Thyroid gland (tissue), 4 donors: ENCODE data around the gene GPR151. TPM values are rescaled to one million over a fixed set of nuclear protein-coding genes. Genes with fewer than 3 reads are reported as not detected.

Source experiments
- DNase-seq, 2 donors: peaks; one replicate each; pipeline ENCODE4 v3.0.0-alpha.2; 2019
- H3K27ac ChIP-seq, 3 donors: fragments of 200-600 bp; sonication (generic); 1 replicate in 2 of 3; 2 replicates in 1 of 3; pipeline ENCODE4 v1.5.1; 2016 to 2019; ENCODE audit warnings: mild to moderate bottlenecking in 1 of 3, moderate library complexity in 1 of 3
- H3K27me3 ChIP-seq: fragments of 200-600 bp; sonication (generic); one replicate; pipeline ENCODE4 v1.5.1; 2019
- H3K36me3 ChIP-seq, 2 donors: fragments of 200-600 bp; sonication (generic); one replicate each; pipeline ENCODE4 v1.5.1; 2016 to 2019
- H3K4me1 ChIP-seq, 2 donors: fragments of 200-600 bp; sonication (generic); one replicate each; pipeline ENCODE4 v1.5.1; 2017 to 2019
- H3K4me3 ChIP-seq, 3 donors: fragments of 200-600 bp; sonication (generic); replicated peaks in 1 of 3; 1 replicate in 2 of 3; 2 replicates in 1 of 3; pipeline ENCODE4 v1.5.1; 2016; ENCODE audit warnings: mild to moderate bottlenecking in 1 of 3
- H3K9me3 ChIP-seq: fragments of 200-600 bp; sonication (generic); one replicate; pipeline ENCODE4 v1.5.1; 2017
- POLR2A ChIP-seq, 2 donors: fragments of 450-650 bp; IDR thresholded peaks; one replicate each; pipeline ENCODE4 v1.6.1; 2017; ENCODE audit warnings: antibody characterized with exemption in 2 of 2, mild to moderate bottlenecking in 2 of 2, moderate library complexity in 1 of 2
- WGBS, 2 donors: methylation state at CpG; one replicate each; pipeline ENCODE4 v1.1.5; 2017; 5-methylcytosine and 5-hydroxymethylcytosine counted together
- intact Hi-C: fragments of 100-400 bp; cut with DNase I; formaldehyde crosslinking; loops from one replicate; pipeline ENCODE4 v1.15.1; 2023
- total RNA-seq, 4 donors: library from RNA; depleted of rRNA; stranded (reverse); fragments of >200 nt; gene quantifications; one replicate each; pipeline ENCODE4 v1.2.3, GENCODE V29; 2016
- TF ChIP-seq, protein P1 (sequence below), 6 experiments: fragments of 200-600 bp in 3 of 6; fragments of 450-650 bp in 3 of 6; sonication (generic) in 3 of 6; IDR thresholded peaks; one replicate each; pipeline ENCODE4 v1.5.1; 2016 to 2019; ENCODE audit warnings: antibody characterized with exemption in 6 of 6, mild to moderate bottlenecking in 2 of 6, inconsistent platforms in 1 of 6, moderate library complexity in 1 of 6

GPR151 gene
- total RNA-seq, 4 donors from 2014 or later, result not detected

DNA sequence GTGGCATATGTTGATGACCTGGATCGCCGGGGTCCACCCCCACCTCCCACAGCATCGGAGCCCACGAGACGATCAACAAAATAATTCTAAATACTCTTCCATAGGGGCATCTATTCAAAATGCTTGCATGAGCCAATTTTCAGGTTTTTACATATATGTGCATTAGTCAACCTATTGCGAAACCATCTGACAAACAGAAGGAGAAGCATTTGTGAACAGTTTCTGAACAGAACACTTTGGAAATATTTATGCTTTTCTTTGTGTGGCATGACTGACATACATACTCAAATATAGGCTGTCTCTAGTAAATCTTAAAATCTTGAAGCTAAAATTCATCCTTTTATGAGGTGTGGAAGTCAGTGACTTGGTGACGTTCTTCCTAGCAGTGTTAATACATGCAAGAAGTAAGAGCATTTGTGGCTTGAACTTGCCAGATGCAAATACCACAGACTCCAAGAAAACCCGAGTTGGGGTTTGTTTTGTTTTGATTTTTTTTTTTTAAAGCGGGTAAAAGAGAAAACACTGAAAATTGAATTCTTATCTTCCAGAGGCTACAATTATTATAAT lies 5.3 kb downstream of the GPR151 start:
- DNase-seq, result no peak
- intact Hi-C loops, result no loop called here
- Histone ChIP-seq H3K4me3 (no peak overlapping the region), H3K27me3 (no peaks in the 10 kb centered on the region), H3K27ac (no peak overlapping the region), H3K4me1 (no peaks in the 10 kb centered on the region), H3K9me3 (no peaks in the 10 kb centered on the region), H3K36me3 (peaks cover 33 to 39% of the 10 kb centered on the region in 2 donors)
- no peak for TF ChIP-seq POLR2A (IDR thresholded peaks at IDR 0.05)
- TF ChIP-seq, protein P1, sequence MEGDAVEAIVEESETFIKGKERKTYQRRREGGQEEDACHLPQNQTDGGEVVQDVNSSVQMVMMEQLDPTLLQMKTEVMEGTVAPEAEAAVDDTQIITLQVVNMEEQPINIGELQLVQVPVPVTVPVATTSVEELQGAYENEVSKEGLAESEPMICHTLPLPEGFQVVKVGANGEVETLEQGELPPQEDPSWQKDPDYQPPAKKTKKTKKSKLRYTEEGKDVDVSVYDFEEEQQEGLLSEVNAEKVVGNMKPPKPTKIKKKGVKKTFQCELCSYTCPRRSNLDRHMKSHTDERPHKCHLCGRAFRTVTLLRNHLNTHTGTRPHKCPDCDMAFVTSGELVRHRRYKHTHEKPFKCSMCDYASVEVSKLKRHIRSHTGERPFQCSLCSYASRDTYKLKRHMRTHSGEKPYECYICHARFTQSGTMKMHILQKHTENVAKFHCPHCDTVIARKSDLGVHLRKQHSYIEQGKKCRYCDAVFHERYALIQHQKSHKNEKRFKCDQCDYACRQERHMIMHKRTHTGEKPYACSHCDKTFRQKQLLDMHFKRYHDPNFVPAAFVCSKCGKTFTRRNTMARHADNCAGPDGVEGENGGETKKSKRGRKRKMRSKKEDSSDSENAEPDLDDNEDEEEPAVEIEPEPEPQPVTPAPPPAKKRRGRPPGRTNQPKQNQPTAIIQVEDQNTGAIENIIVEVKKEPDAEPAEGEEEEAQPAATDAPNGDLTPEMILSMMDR (IDR thresholded peaks at IDR 0.05), result no peak
- 94% methylated on average over 9 of the region's 9 CpGs for WGBS, 2 donors

DNA sequence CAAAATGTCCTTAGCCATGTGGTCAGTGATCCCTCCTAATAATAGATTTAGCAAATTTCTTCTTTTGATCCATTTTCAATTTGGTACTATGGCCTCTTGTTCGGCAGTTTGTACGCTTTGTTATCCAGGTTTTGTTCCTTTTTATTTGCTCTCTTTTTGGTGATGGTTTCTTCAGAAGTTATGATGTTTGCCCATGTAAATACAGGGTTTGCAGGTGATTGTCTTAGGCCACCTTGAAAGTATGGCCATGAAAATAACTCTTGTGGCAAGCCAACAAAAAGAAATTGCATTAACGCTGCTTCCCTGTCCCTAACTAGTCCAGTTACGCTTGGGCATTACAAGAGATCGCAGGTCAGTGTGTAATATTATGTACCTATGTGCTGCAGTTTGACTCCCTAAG lies 8.6 kb downstream of the GPR151 start:
- 97% methylated on average over 5 of the region's 5 CpGs for WGBS, 2 donors
- H3K27me3 ChIP-seq, result no peaks in the 10 kb centered on the region
- H3K4me1 ChIP-seq, result no peaks in the 10 kb centered on the region
- H3K27ac ChIP-seq, result no peak overlapping the region
- H3K4me3 ChIP-seq, result no peak overlapping the region
- intact Hi-C loops, result loop anchor here (5.0 kb wide), 1 partner anchor 290 kb away; no protein-coding TSS in a partner anchor
- peaks cover 33 to 42% of the 10 kb centered on the region in 2 donors for H3K36me3 ChIP-seq
- no peak for DNase-seq
- H3K9me3 ChIP-seq, result no peaks in the 10 kb centered on the region
- no peak for TF ChIP-seq POLR2A (IDR thresholded peaks at IDR 0.05)
- TF ChIP-seq, protein P1 (IDR thresholded peaks at IDR 0.05), result no peak

DNA sequence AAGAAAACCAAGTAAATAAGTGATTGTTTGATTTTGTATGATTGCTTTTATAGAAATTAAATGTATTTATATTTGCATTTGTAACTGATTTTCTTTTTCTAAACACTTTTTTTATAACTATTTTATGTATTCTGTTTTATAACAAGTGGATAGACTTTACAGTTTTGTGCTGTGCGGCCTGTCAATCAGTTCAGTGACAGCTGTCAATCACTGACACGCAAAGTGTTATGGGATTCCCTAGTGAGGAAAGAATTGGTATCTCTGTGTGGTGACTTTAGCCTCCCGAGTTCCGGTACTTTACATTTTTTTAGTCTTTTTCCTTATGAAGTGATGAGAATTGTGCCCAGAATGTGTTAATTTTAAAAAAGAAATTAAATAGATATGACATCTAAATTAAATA lies 16.3 kb downstream of the GPR151 start:
- Histone ChIP-seq H3K27me3 (no peaks in the 10 kb centered on the region), H3K4me1 (peaks cover 4 to 5% of the 10 kb centered on the region in 2 donors), H3K9me3 (no peaks in the 10 kb centered on the region), H3K4me3 (no peak overlapping the region), H3K27ac (no peak overlapping the region), H3K36me3 (peaks cover 0 to 3% of the 10 kb centered on the region in 2 donors)
- TF ChIP-seq, protein P1 (IDR thresholded peaks at IDR 0.05), result no peak
- TF ChIP-seq POLR2A (IDR thresholded peaks at IDR 0.05), result no peak
- 98 to 100% methylated on average over 4 of the region's 4 CpGs for WGBS, 2 donors
- intact Hi-C loops, result no loop called here
- DNase-seq, result no peak

DNA sequence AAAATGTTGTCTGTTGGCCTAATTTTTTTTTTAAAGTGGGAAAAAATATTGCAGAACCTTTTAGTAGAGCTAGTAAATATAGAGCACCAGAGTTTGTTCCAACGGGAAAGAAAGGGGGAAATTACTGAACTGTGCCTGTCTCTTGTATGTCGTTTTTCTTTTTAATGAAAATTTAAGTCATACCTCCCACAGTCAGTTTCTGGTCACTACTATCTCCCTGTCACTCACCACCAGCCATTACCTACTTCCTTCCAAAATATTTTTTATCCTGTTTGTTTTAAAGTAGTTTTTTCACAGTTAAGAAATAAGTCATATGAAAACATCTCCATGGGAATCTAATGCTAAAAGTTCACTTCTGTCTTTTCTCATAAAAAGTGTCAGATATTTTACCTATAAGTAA lies 21.3 kb downstream of the GPR151 start:
- Histone ChIP-seq H3K9me3 (no peaks in the 10 kb centered on the region), H3K4me3 (no peak overlapping the region), H3K36me3 (peaks cover 0 to 4% of the 10 kb centered on the region in 2 donors), H3K4me1 (peaks cover 4 to 9% of the 10 kb centered on the region in 2 donors), H3K27ac (no peak overlapping the region), H3K27me3 (no peaks in the 10 kb centered on the region)
- DNase-seq, result no peak
- WGBS, 2 donors, result 76% methylated on average over 2 of the region's 2 CpGs
- intact Hi-C loops, result no loop called here
- TF ChIP-seq, protein P1 (IDR thresholded peaks at IDR 0.05), result no peak
- no peak for TF ChIP-seq POLR2A (IDR thresholded peaks at IDR 0.05)

DNA sequence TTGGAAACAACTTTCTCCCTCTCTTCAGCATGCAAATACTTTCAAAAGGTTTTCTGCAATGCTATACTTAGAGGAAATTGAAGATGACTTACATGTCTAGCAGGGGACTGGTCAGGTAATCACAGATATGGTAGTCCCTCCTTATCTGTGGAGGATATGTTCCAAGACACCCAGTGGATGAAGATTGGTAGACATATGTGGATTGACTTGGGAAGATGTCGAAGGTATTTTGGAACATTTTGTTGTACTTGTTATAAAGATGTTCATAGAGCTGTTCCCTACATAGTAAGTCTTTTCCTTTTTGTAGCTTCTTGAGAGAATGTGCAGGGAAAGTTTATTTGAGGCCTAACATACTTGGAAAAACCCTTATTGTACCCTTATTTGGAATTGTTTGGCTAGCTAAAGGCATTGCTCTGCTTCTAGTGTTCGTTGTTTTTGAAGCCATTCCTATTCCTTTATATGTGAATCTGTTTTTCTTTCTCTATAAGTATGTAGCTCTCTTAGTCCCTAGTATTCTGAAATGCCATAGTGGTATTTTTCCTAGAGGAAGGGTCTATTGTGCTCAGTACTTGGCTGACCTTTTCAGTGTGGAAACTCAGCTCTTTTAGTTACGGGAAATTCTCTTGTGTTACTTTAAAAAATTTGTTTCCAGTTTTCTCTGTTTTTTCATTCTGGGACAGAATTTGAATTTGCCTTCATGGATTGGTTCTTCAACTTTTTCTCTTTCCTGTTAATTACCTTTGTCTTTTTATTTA lies 25.7 kb downstream of the GPR151 start:
- no peak overlapping the region for H3K4me3 ChIP-seq
- no peaks in the 10 kb centered on the region for H3K9me3 ChIP-seq
- peaks cover 0 to 11% of the 10 kb centered on the region in 2 donors for H3K36me3 ChIP-seq
- DNase-seq, result no peak
- WGBS, 2 donors, result 73 to 78% methylated on average over 3 of the region's 3 CpGs
- H3K27me3 ChIP-seq, result no peaks in the 10 kb centered on the region
- TF ChIP-seq, protein P1 (IDR thresholded peaks at IDR 0.05), result no peak
- TF ChIP-seq POLR2A (IDR thresholded peaks at IDR 0.05), result no peak
- H3K4me1 ChIP-seq, result peaks cover 0 to 4% of the 10 kb centered on the region in 2 donors
- H3K27ac ChIP-seq, result no peak overlapping the region
- intact Hi-C loops, result no loop called here
